HG02970 (cell line): ENCODE results near the gene OGA.

Experiments
- ATAC-seq: cut with Tn5 transposase; IDR thresholded peaks from one replicate; pipeline ENCODE4 v1.9.1; 2021; ENCODE audit warnings: mild to moderate bottlenecking, moderate library complexity, moderate number of reproducible peaks; ENCODE audit not compliant: unreplicated experiment, low FRiP score

The OGA gene

DNA sequence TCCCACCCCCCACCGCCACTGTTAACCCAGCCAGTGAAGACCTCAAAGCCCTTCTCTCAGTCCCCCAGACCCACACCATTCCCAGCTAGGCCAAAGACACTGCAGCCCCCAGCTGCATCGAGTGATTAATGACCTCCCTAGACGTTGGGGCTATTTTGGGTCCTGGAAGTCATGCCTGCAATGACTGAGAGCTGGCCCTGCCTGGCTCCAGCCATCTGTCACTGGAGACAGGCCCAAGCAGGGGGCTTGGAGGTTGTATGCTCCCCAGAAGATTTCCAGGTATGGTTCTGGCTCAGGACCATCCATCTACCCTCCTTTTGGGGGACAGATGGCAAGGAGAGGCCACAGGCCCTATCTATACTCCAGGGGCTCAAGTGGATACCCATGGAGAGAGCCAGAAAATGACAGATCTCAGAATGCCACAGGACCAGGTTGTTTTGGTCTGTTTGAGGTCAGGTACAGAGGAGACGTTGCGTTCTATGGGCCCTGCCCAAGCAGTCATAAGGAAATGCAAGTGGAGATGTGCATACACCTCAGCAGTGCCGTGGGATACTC is 20.2 kb upstream of the OGA start:
- ATAC-seq: no peak

DNA sequence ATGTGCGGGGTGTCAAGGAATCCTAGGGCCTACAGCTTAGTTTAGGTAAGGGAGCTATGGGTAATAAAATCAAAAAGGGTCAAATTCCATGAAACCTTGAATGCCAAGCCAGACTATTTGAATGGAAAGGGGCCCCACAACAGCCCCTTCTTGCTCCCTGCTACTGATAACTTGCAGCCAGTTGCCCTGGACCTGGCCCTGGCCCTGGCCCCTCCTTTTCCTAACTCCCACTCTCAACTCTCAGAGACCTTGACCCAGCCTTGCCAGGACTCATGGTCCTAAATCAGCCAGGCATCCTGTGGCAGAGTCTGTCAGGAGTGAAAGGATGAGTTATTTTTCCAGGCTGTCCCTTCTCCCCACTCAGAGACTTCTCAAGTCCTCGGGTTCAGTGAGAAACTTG is 19.5 kb upstream of the OGA start:
- no peak for ATAC-seq

DNA sequence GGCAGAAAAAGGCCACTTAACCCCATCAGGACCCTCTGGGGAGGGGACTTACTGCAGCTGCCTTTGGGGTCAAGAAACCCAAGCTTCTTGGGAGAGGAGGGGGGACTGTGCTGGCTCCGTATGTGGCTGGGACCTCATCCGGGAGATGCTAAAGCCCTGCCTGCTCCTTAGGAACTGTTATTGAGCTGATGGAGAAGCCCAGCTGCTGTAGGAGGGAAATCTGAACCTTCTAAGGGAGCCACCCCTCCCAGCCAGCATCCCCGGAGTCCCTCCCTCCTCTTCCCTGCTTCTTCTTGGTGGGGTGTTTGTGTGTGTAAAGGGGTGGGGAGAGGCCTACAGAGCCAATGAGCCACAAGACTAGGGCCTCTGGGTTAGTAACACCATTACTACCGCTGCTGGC is 17.1 kb upstream of the OGA start:
- no peak for ATAC-seq

DNA sequence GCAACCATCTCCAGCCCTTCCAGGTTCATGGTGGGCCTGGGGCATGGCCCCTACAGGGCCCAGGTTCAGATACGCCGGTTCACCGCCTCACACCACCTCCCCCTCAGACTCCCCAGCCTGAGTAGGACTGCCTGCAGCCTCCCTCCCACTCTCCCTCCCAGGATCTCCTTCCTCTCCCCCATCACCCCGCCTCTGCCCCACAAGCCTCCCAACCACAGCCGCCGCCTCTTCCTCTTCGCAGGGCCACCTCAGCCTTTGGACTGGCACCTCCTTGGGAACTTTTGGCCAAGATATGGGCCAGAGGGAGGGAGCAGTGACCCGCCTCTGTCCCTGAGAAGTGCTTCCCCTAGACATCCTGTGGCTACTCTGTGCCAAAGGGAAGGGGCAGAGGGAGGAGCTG is 16.1 kb upstream of the OGA start:
- ATAC-seq: no peak

DNA sequence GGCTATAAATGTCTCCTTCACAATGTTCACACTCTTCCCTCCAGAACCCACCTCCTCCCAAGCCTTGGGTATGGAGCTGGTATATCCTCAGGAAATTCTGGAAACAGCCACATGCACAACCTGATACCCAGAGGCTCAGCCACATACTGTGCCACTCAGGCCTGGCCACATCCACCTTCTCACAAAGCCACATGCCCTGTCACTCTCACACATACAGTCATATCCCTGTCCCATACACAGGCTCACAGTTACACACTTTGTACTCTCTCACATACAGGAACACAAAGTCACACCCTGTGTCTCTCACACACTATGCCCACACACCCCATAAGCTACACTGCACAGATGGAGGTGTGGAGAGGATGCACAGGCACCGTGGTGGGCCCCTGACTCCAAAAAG is 15.2 kb upstream of the OGA start:
- ATAC-seq: no peak

DNA sequence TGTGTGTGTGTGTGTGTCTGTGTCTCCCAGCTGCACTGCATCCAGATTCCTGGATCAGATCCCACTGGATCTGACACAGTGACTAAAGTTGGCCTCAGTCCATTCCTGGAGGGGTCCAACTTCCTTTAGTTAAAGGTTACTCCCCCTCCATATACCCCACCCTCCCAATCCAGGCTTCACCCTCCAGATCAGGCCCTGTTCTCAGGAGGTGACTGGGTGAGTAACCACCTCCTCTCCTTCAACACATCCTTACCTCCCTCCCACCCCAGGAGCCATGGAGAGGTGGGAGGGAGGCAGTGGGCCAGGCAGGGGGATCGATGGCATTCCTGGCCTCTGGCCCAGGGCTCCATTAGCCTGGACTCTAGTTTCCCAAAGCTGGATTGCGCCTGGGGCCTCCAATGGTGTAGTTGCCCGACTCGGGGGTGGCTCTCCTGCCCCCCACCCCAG is 14.1 kb upstream of the OGA start:
- no peak for ATAC-seq

DNA sequence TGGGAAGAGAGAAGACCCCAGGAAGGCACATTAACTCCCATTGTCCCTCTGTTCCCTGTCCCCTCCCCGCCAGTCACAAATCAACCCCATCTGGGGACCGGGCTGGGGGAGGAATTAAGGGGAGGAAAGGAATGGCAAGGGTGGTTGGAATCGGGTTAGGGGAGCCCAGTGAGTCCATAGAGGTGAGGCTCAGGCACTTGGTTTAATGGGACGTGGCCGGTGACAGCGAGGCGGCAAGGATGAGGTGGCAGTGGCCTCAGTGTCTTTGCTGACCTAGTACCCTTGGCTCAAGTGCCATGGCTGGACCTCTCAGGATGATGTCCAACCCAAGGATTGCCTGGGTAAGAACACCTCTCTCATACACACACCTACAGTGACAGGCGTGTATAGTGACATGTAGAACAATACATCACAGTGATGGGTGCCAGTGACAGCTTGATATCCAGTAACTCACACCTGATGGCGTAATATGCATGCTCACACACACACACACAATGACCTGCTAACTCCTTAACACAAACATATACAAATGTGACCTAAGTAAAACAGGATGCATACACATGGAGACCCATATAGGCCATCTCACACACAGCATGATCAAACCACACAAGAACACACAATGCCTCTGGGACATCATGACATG is 13.0 kb upstream of the OGA start:
- ATAC-seq: no peak

DNA sequence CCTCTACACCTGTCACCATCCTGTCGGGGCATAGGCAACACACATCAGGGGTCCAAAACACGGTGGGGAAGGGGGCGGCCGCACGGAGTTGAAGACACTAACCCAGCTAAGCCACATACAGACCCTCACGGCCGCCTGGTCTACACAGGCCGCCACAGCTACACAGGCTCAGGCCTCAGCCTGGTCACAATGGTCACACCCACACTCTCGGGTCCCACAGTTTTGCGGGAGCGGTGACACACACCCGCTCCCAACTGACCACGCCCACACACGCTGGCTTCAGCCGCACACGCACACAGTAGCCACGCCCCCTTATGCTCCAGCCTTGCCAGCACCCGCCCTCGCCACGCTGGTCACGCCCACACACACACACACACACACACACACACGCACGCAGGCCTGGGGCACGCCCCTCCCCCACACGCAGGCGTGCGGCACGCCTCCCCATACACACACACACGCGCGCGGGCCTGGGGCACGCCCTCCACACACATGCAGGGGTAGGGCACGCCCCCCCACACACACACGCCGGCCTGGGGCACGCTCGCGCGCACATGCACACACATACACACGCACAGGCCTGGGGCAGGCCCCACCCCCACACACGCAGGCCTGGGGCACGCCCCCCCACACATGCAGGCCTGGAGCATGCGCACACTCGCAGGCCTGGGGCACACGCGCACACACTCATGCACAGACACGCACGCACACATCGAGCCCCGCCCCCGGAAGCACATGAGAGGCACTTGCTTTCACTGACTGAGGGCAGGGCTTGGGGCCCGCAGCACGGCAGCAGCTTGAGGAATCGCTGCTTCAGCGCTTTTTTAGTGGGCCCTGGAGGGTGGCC is 12.3 kb upstream of the OGA start:
- peak; percentile 61 for ATAC-seq

DNA sequence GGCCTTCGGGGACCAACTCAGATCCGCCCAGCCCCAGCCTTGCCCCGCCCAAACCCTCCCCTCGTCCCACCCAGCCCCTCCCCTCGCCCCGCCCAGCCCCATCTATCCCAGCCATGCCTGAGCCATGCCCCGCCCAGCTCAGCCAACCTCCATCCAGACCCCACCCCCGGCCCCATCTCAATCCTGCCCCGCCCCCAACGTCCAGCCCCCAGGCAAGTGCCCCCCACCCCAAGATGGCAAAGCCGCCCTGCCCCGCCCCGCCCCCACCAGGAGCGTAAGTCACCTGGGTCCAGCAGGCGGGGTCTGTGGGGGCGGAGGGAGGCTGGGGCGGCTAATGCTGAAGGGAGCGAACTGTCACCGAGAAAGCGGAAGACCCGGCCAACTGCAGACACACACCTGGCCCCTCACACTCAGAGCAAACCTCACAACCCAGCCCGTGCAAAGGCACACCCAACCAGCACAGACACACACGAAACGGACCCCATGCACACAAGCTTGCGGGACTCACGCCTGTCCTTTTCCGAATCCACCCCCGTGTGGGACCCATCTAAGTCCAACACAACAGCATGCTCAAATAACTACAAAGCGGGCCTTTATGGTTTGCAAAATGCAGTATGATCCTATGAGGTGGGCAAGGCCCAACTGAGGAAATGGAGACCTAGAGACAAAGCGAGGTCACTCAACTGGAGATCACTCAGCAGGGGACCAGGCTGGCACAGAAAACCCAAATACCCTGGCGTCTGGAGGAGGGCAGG is 11.5 kb upstream of the OGA start:
- no peak for ATAC-seq

DNA sequence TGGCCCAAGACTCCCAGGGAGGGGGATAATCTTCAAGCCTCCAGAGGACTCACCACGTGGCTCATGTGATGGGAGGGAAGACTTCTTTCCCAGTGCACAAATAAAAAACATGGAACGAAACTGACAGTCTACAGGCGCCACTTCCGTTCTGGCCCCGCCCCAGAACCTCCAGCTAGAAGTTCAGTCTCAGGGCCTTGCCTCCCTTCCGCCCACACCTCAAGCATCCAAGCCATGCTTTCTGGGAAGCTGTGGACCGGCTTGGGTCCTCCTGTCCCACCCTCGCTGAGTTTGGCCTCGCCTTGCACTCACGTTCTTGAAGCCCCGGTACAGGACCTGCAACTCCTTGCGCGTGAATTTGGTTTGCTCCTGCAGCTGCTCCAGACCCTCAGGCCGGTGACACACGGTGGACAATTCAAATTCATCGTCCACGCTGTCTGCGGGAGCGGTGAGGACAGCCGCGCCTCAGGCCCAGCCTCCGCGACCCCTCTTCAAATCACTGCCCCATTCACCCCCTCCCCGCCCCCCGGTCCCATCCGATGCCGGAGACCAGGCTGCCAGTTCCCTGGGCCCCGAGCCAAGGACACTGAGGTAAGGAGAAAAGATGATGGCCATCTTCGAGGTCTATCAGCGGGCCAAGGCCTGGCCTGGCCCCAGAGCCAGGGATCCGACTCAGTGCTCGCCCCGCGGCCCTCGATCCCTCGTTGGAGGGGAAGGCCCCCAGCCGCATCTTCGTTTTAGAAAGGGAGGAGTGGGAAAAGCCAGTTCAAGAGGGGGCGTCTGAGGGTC is 10.7 kb upstream of the OGA start:
- ATAC-seq: no peak

DNA sequence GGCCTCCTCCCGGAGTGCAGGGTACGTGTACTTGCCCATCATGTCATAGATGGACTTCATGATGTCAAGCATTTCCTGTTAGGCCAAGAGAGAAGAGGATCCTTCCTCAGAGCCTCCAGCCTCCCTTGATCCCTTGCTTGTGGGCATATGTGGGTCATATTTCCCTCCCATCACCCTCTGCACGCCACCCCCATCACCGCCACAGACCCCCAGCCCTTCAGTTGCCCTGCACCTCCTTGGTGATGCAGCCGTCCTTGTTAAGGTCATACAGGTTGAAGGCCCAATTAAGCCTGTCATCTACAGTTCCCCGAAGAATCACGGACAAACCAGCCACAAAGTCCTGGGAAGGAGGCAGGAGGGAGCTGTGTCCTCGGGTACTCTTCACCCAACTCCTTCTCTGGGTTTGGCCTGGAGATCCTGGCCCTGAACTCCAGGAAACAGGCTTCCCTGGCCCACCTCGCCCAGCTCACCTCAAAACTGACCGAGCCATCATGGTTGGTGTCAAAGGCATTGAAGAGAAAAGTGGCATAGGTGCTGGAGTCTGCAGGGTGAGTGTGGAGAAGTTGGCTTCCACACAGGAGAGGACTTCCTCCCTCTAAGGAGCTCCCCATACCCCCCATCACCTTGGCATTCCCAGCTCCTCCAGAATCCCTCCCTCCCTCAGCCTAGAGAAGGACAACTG is 9.8 kb upstream of the OGA start:
- ATAC-seq: no peak

DNA sequence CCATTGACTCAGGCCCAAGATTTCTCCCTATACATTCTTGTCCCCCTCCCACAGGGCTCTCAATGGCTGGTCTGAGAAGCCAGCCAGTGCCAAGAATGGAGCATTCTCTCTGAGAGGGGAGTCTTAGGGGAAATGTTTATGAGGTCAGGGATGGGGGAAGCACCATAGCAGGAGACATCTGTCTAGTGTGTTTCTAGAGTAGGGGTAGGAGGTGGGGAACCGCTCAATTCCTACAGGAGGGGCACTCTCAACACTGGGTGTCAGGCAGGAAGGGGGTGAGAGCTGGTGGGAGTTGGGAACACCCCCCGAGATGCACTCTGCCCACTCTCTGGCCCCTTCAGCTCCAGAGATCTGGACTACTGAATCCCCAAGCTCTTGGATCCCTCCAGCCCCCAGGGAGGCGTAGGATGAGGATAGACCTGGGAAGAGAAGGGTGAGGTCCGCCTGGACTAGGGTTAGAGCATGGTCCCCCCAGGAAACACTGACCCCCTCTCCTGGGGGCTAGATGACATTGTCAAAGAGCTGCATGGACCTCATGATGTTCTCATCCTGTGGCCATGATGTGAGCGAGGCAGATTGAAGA is 8.7 kb upstream of the OGA start:
- ATAC-seq: no peak

DNA sequence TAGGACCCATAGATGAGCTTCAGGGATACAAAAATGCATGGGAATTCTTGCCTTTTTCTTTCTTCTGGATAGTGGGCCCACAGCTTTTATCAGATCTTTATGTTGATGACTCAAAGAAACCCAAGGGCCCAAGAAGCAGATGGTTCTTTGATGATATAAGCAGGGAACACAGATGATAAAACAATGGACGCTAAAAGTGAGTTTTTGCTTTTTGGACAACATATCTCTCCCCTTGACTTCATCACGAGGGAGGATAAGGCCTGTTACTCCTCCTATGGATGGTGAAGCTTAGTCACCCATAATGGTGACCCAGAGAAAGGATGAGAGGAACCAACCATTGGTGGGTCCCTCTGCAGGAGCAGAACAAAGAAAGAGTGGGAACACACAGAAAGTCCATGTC is 6.5 kb upstream of the OGA start:
- no peak for ATAC-seq

DNA sequence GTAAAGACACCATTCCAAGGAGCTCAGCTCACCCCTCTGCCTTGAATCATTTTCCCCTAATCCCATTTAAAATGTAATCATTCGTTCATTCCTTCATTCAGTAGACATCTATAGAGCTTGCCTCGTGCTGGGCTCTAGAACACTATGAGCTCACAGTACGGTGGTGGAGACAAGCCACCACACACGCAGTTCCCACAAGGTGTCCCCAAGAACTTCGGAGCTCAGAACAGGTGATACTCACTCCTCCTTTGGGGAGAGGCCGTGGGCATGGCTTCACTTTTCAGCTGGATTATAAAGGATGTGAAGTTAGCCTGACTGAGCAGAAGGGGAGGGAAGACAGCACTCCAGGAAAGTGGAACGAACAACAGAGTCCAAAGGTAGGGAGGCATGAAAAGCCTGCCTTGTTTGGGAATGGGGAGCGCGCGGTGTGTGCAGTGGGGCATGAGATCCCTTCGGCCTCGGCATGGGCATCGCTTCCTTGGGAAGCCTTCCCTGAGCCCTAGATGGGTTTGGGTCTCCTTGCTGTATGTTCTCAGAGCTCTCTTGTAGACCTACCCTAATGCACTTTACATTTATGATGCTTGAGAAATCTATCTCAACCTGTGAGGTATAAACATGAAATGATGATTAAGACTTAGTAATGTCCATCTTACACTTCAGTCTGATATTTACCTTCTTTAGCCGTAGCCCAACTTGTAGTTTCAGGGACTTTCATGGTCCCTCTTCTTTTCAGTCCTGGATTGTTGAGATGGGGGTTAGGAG is 809 bp upstream of the OGA start:
- peak; percentile 1 for ATAC-seq

DNA sequence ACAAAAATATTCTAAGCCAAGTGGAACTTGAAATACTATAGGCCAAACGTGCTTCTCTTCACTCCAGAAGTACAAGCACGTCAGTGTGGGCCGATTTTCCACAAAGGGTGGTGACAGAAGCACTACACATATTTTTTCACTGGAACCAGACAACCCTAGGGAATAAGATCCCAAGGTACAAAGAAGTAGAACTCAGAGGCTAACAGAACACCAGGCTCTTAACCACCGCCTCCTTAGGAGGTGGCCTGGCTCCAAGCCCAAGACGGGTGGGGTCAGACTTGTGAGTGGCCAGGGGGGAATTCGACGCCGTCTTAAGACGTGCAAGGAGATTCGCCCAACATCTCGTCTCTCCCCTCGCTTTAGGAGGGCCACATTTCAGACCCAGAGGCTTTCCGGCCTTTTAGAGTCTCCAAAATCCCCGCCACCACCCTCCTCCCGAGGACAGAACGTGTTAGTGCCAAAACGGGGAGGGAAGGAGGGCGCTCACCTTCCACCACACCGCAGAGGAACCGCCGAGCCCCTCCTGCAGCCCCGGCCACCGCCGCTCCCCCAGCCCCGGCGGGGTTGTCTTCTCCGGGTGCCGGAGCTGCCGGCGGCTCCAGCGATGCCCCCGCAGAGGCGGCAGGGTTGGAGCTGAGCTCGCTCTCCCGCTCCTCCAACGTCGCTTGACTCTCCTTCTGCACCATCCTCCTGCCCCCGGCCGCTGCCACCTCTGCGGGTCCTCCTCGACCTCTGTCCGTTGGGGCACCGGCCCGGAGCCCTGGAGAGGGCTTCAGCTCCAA is 716 bp downstream of the OGA start:
- ATAC-seq: no peak

DNA sequence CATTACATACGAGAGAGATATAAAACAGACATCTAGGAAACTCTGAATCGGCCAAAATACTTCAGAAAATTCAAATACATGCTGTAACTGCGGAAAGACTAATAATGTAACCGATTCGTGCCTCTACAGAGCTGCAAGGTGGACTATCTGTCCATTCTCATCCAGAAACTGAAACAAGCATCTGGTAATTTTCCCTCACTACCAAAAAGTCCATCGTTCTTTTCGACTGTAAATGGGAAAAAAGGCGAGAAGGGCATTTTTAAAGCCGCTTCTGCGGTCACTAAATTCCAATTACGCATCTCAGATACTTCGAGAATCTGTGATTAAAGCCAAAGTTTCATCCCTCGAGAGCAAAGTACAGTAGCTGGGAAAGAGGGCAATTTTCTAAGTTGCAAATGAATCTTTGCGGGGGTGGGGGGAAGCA is 1.3 kb downstream of the OGA start:
- ATAC-seq: no peak

DNA sequence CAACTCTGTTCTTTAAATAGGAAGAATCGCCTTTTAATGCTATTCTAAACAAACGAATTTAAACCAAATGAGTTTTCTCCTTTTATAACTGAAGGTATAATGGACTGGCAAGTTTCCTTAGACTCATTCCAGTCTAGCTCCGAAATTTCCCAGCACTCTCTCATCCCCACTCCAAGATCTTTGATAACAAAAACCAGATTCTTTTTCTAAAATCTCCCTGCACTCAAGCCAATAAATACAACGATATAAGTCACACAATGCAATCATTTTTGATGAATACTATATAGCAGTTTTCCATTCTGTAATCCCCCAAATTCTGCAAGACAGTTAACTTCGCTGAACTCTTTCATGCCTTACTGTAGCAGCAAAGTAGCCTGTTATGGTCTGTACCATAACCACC is 1.9 kb downstream of the OGA start:
- ATAC-seq: no peak
